HL-60 (cell line): ENCODE measurements around the gene NECTIN2.
A peak's percentile ranks its signal among the peaks of the same experiment; 100 is the strongest.

ENCODE experiments used
- DNase-seq, 2 experiments: peaks; one replicate each; pipeline ENCODE4 v3.0.0-alpha.2; 2010 to 2020; ENCODE audit warnings: low read depth in 1 of 2, low spot score in 1 of 2
- H3K27ac ChIP-seq: fragments of 250-450 bp; sonication (Bioruptor Pico); replicated peaks from 2 replicates; pipeline ENCODE4 v1.5.1; 2020; ENCODE audit warnings: mild to moderate bottlenecking, moderate library complexity
- H3K27me3 ChIP-seq: fragments of 250-450 bp; sonication (Bioruptor Pico); 2 replicates; pipeline ENCODE4 v1.5.1; 2021; ENCODE audit warnings: mild to moderate bottlenecking, moderate library complexity; ENCODE audit not compliant: insufficient read depth, poor library complexity, severe bottlenecking
- H3K4me3 ChIP-seq: replicated peaks from 2 replicates; pipeline ENCODE4 v1.5.1; 2011; ENCODE audit warnings: mild to moderate bottlenecking, control low read depth, low read length; ENCODE audit not compliant: insufficient read depth
- GABPA ChIP-seq: IDR thresholded peaks from 2 replicates; pipeline ENCODE4 v1.6.1; 2012; ENCODE audit warnings: low read depth
- POLR2AphosphoS5 ChIP-seq: IDR thresholded peaks from 2 replicates; pipeline ENCODE4 v1.6.1; 2012; ENCODE audit warnings: low read depth
- SPI1 ChIP-seq: IDR thresholded peaks from 2 replicates; pipeline ENCODE4 v1.6.1; 2012; ENCODE audit warnings: low read depth, mild to moderate bottlenecking, borderline replicate concordance
- TF ChIP-seq, protein P1 (sequence below): IDR thresholded peaks from one replicate; pipeline ENCODE4 v1.5.1; 2011; ENCODE audit warnings: low read length, control low read depth, inconsistent platforms; ENCODE audit not compliant: insufficient read depth
- TF ChIP-seq, protein P2 (sequence below): IDR thresholded peaks from 2 replicates; pipeline ENCODE4 v1.6.1; 2012; ENCODE audit warnings: low read depth; ENCODE audit not compliant: insufficient replicate concordance

The NECTIN2 gene

DNA sequence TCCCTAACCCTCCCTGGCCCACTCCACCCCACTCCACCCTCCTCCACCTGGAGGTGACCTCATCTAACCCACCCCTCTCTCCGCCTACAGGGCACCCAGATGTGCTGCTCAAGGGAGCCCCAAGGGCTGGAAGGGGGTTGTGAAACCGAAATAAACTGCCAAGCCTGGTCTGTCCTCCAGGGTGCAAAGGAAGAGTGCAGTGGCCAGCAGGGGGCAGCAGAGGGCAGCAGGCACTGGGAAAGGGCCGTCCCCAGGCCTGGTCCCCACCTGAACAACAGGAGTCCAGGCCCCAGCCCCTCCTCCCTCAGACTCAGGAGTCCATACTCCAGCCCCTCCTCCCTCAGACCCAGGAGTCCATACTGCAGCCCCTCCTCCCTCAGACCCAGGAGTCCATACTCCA lies 45.6 kb upstream of the NECTIN2 start:
- peak; percentile 72 to 91 for DNase-seq
- Histone ChIP-seq H3K27me3 (peaks cover 3% of the 10 kb centered on the region), H3K27ac (no peak overlapping the region), H3K4me3 (no peak overlapping the region)
- TF ChIP-seq, protein P1, sequence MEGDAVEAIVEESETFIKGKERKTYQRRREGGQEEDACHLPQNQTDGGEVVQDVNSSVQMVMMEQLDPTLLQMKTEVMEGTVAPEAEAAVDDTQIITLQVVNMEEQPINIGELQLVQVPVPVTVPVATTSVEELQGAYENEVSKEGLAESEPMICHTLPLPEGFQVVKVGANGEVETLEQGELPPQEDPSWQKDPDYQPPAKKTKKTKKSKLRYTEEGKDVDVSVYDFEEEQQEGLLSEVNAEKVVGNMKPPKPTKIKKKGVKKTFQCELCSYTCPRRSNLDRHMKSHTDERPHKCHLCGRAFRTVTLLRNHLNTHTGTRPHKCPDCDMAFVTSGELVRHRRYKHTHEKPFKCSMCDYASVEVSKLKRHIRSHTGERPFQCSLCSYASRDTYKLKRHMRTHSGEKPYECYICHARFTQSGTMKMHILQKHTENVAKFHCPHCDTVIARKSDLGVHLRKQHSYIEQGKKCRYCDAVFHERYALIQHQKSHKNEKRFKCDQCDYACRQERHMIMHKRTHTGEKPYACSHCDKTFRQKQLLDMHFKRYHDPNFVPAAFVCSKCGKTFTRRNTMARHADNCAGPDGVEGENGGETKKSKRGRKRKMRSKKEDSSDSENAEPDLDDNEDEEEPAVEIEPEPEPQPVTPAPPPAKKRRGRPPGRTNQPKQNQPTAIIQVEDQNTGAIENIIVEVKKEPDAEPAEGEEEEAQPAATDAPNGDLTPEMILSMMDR, result peak; percentile 88
- TF ChIP-seq, protein P2, sequence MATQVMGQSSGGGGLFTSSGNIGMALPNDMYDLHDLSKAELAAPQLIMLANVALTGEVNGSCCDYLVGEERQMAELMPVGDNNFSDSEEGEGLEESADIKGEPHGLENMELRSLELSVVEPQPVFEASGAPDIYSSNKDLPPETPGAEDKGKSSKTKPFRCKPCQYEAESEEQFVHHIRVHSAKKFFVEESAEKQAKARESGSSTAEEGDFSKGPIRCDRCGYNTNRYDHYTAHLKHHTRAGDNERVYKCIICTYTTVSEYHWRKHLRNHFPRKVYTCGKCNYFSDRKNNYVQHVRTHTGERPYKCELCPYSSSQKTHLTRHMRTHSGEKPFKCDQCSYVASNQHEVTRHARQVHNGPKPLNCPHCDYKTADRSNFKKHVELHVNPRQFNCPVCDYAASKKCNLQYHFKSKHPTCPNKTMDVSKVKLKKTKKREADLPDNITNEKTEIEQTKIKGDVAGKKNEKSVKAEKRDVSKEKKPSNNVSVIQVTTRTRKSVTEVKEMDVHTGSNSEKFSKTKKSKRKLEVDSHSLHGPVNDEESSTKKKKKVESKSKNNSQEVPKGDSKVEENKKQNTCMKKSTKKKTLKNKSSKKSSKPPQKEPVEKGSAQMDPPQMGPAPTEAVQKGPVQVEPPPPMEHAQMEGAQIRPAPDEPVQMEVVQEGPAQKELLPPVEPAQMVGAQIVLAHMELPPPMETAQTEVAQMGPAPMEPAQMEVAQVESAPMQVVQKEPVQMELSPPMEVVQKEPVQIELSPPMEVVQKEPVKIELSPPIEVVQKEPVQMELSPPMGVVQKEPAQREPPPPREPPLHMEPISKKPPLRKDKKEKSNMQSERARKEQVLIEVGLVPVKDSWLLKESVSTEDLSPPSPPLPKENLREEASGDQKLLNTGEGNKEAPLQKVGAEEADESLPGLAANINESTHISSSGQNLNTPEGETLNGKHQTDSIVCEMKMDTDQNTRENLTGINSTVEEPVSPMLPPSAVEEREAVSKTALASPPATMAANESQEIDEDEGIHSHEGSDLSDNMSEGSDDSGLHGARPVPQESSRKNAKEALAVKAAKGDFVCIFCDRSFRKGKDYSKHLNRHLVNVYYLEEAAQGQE, result no peak

DNA sequence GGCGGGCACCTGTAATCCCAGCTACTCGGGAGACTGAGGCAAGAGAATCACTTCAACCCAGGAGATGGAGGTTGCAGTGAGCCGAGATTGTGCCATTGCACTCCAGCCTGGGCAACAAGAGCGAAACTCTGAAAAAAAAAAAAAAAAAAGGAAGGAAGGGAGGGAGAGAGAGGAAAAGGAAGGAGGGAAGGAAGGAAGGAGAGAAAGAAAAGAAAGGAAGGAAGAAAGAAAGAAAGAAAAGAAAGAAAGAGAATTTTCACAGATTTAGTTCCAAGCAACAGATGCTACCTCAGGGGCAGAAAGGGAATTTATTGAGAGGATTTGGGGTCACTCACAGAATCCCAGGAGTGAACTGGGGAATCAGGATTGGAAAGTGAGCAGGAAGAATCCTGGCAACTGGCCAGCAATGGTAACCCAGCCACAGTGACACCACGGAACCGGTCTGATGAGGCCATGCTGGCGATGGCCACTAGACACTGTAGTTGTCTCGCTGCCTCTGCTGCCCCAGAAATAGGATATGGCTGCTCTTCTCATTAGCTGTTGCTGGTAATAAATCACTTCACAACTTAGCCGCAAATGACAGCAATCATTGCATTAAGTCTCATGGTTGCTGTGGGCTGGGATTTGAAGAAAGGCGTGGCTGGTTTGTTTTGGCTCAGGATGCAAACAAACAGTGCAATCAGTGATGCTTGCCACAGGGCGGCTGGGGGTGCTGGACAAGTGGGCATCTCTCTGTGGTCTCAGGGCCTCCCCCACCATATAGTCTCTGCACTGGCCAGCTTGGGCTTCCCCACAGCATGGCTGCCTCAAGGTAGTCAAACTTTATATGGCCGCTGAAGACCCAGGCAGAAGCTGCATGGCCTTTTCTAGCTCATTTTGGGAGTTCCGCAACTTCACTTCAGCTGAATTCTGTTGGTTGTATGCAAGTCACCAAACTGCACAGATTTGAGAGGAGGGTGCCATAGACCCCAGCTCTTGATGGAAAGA lies 42.4 kb upstream of the NECTIN2 start:
- Histone ChIP-seq H3K27me3 (peaks cover 15% of the 10 kb centered on the region), H3K27ac (no peak overlapping the region)
- DNase-seq, result no peak

DNA sequence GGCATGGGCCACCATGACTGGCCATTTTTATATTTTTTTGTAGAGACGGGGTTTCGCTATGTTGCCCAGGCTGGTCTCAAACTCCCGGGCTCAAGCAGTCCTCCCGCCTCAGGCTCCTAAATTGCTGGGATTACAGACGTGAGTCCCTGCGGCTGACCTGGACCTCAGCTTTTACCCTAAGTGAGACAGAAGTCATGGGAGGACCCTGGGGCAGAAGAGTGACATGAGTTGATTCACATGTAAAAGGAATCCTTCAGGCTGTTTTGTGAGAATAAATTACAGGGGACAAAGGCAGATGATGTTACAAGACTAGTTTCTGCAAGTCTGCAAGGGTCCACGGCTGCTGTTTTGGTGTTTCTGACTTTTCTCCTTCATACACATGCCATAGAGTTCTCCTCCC lies 39.8 kb upstream of the NECTIN2 start:
- Histone ChIP-seq H3K27me3 (peaks cover 21% of the 10 kb centered on the region), H3K27ac (no peak overlapping the region), H3K4me3 (no peak overlapping the region)
- no peak for DNase-seq
- TF ChIP-seq, protein P2, result no peak
- TF ChIP-seq SPI1 (no peak), GABPA (no peak), POLR2AphosphoS5 (no peak)
- TF ChIP-seq, protein P1, result no peak

More for the DNA sequence above, 42.4 kb upstream of the NECTIN2 start:
- H3K4me3 ChIP-seq, result no peak overlapping the region
- no peak for TF ChIP-seq SPI1
- TF ChIP-seq GABPA, result no peak
- TF ChIP-seq, protein P1, result no peak
